HG03045 (cell line): Measurements from ENCODE around the gene EFS.

Experiments used
- ATAC-seq: cut with Tn5 transposase; IDR thresholded peaks from one replicate; pipeline ENCODE4 v1.9.1; 2021; ENCODE audit warnings: mild to moderate bottlenecking, moderate library complexity; ENCODE audit not compliant: unreplicated experiment

The EFS gene, protein sequence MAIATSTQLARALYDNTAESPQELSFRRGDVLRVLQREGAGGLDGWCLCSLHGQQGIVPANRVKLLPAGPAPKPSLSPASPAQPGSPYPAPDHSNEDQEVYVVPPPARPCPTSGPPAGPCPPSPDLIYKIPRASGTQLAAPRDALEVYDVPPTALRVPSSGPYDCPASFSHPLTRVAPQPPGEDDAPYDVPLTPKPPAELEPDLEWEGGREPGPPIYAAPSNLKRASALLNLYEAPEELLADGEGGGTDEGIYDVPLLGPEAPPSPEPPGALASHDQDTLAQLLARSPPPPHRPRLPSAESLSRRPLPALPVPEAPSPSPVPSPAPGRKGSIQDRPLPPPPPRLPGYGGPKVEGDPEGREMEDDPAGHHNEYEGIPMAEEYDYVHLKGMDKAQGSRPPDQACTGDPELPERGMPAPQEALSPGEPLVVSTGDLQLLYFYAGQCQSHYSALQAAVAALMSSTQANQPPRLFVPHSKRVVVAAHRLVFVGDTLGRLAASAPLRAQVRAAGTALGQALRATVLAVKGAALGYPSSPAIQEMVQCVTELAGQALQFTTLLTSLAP

DNA sequence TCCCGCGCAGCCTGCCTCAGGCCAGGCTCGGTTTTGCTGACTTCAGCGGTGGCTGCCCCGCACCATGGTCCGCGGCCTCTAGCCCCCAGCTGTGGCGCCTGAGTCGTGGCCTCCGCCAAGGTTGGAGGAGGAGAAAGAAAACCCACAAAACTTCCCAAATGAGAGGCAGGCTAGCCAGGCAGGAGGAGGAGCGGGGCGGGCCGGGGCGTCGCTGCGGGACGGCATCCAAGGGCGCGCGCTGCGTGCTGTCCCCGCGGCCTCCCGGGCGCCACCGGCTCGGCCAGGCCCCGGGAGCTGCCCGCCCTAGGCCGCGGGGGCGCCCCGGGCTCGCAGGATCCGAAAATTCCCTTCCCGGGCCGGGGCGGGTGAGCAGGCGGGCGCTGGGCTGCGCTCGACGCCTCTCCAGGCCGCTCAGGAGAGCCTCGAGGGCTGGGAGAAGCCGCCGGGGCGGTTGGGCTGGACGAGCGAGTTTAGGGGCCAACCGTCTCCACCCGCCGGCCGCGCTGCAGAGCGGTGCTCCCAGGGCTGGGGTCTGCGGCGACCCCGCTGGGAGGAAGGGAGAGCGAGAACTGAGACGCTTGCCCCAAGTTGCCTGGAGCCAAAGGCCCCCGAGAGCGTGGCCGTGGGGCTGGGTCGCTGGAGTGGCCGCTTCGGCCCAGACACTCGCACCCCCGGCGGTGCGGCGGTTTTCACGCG lies at the start of gene EFS:
Gene EFS (minus strand): TSS at position 137 of the 696 bp plus-strand sequence. CDS start 147 bp downstream, outside the sequence.
- no peak for ATAC-seq

DNA sequence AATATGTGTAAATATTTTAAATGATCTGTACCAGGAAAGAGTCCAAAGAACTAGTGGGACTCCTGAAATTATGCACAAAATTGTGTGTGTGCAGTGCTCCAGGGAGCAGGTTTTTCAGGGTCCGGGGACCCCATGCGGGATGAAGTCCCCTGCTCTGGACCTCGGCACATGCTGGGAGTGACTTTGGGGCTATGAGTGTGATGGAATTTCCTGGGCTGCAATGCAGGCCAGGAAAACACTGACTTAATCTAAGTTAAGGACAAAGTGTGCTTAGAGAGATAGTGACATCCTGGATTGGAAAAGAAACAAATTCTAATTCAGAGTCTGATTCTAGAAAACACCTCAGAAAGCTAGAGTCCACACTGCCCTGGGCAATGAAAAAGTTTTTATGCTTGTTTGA lies 49.3 kb upstream of the EFS start:
- no peak for ATAC-seq

DNA sequence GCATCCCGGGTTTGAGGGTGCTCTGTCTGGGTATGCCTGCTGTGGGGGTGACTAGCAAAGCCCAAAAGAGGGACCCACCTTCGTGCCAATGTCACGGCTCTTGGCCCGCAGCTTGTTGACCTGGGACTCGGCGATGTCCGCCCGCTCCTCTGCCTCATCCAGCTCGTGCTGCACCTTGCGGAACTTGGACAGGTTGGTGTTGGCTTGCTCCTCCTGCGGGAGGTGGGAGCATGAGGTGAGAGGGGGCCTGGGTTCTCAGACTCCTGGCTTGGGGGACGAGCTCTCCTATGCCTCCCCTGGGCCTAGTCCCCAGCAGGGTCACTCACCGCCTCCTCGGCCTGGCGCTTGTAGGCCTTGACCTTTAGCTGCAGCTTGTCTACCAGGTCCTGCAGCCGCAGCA lies 48.7 kb upstream of the EFS start:
- ATAC-seq = no peak

DNA sequence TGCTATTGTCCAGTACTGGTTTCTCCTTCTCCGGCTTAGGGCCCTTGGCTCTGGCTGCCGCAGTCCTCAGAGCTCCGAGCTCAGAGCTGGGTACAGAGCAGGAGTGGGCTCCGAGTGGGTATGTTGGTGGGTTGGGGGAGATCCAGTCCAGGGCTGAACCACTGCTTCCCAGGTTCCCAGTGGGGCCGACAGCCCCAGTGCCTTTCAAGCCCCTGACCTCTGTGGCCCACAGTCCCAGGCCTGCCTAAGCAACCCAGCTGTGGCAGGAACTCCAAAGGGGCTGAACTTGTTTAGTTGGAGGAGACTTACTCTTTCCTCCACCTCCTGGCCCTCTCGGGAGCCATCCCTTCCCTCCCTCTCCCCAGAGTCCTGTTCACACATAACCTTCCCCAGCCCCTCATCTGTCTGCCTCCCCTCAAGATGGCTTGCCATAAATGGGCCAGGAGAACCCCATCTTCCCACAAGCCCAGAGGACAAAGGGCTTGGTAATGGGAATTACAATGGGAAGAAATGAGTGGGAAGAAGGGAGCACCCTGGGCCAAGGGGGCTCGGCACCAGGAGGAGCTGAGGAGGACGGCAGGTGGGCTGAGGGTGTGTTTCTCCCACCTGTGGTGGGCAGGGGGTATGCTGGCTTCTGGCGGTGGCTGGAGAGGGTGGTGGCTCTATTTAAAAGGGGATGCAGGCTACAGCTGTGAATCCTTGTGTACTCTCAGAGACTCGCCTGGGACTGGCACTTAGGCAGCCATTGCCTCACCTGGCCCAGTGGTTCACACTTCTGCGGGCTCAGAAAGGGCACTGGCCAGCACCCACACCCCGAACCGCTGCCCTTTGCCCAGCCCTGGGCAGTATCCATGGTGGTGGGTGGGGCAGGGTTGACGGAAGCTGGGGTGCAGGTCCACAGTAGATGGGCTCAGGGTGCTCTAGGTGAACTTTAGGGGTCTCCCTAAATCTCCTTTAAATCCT lies 46.9 kb upstream of the EFS start:
- no peak for ATAC-seq

DNA sequence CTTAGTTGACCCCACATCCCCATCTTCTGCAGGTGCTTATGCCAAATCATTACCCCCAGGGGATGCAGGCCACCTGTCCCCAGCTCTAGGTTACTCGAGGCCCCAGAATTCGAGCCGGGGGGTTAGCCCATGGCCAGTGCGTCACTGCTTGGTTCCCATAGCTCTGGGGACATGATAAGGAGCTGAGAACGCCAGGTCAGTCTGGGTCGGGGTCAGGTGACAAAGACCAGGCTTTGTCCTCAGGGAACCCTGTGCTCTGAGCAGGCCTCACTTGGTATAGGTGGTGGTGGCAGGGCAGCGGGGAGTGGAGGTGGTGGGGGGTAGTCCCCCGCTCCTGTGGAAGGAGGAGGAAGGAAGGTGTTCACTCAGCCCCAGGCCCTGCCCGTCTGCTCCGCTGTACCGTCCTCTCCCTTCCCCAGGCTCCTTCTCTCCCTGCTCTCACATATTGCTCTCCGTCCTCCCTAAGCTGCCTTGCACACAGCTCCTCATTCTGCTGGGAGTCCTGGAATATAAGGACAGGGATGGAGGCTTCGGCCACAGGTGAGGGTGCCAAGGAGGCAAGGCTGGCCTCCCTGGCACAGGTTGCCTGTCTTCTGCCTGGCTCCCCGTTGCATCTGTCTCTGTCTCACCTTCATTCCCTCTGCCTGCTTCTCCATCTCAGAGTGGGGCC lies 45.1 kb upstream of the EFS start:
- no peak for ATAC-seq

DNA sequence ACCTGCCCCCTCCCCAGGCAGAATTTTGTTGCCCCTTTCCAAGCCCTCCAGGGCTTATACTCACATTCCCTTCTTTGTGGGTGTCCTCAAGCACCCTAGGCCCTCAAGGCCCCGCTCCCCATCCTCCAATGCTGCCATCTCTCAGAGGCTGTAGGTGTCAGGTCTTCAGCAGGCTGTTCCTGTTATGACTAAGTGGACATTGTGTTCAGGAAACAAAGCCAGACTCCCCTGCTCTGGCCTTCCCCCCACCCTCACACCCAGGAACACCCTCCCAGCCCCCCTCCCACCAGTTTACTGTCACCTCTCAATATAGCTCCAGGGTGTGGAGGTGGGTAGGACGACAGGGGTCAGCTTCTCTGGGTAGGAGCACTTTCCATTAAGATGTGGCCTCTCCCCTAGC lies 44.5 kb upstream of the EFS start:
- ATAC-seq = no peak

DNA sequence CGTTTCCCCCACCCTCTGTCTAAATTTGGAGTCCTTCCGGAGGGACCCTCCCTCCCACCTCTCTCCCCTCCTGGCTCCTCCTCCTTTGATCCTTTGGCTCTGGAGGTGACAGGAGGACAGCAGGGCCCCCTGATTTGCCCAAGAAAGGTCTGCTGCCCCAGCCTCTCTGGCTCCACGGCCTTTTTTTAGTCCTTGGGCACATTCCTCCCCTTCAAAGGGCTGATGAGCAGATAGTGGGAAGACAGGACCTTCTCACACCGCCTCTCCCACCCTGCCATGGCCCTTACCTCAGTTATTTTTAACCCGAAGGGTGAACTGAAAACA lies 43.3 kb upstream of the EFS start:
- ATAC-seq = no peak

DNA sequence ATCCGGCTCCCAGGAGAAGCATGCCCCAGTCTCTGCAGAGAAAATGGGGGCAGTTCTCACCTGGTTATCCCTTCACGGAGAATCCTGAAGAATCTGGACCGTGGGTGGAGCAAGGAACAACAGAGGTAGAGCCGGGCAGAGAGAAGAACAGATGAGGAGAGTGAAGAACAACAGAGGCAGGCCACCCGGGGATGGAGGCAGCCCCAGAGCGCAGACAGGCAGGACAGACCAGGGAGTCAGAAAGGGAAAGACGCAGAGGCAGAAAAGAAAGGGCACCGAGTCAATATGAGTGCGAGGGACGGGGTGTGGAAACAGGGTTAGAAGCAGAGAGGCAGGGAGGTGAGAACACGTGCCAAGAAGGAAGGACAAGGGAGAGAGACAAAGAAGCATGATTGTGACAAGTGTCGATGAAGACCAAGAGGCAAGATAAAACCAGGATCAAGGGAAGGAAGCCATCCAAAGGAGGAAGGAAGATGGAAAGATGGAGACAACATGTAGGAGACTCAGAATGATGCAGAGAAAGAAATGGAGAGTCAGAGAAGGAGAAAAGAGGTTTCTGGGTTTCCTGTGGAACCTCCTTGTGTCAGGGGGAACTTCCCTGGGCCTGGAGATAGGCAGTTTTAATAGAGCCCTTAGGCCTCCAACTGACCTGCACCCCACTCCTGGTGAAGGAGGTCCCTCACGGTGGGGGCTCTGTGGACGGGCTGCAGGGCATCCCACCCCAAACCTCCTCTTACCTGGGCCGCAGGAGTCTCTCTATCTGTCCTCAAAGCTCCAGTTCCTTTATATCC lies 42.7 kb upstream of the EFS start, which contains the start of gene MYH6:
Gene MYH6 (minus strand): TSS at position 758 of the 791 bp plus-strand sequence. CDS start 1,050 bp downstream, outside the sequence.
- no peak for ATAC-seq

DNA sequence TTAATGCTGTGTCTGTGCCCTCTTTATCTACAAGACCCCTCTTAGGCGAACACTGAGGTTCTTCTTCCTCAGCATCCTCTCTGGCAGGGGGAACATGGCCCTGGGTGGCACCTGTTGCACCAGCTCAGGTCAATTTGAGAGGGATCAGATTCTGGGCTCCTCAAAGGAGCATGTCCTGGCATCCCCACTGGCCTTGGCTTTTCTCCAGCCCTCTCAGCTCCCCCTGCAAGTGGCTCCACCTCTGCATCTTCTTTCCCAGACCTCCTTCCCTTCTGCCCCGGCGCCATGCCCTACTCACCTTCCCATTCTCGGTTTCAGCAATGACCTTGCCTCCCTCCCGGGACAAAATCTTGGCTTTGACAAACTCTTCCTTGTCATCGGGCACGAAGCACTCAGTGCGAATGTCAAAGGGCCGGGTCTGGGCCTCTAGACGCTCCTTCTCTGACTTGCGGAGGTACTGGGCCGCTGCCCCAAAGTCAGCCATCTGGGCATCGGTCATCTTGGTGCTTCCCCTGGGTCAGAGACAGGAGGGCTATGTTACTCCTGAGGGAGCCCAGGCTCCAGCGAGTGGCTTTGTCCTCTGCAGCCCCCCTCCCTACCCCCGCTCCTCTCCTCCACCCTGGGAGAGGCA lies 41.9 kb upstream of the EFS start:
- ATAC-seq = no peak

DNA sequence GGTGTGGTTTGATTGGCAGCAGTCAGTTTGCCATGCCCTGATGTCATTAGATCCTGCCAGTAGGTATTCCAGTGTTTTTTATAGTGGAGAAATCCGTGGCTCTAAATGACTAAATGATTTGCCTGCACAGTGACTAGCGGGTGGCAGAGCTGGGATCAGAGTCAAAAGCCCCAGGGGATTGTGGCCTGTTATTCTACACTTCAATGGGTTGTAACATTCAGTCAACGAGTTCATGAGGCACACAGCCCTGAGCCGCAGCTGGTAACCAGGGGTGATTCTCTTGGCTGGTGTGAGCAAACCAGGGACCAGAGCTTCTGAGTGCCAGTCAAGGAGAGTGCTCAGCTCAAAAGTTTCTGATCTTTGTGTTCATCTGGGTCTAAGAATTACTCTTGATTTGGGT lies 41.3 kb upstream of the EFS start:
- no peak for ATAC-seq

DNA sequence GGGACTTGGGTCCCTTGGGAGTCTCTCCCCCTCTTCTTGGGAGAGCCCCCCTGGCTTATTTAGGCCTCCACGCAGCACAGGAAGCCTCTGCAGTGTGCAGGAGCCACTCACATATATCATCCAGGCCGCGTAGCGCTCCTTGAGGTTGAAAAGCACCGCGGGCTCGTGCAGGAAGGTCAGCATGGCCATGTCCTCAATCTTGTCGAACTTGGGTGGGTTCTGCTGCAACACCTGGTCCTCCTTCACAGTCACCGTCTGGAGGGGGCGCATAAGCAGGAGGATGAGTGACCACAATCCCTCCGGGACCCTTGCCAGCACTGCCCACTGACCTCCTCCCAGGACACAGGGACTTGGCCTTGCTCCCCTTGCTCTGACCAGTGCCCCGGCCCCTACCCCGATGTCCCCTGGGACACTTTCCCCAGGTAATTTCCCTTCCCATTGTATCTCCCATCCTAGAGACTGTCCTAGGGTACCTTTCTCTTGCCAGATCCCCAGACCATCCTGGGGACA lies 40.6 kb upstream of the EFS start:
- no peak for ATAC-seq

DNA sequence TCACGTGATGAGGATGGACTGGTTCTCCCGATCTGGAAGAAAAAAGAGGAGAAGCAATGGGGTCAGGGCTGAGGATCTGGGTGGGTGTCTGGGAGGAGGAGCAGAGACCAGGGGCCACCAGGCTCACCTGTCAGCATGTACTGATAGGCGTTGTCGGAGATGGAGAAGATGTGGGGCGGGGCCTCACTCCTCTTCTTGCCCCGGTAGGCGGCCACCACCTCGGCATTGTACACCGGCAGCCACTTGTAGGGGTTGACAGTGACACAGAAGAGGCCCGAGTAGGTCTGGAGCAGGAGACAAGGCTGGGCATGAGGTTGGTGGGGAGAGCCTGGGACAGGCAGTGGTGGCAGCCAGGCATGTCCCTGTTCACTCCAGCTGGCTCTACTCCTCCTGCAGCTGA lies 40.1 kb upstream of the EFS start:
- ATAC-seq = no peak

DNA sequence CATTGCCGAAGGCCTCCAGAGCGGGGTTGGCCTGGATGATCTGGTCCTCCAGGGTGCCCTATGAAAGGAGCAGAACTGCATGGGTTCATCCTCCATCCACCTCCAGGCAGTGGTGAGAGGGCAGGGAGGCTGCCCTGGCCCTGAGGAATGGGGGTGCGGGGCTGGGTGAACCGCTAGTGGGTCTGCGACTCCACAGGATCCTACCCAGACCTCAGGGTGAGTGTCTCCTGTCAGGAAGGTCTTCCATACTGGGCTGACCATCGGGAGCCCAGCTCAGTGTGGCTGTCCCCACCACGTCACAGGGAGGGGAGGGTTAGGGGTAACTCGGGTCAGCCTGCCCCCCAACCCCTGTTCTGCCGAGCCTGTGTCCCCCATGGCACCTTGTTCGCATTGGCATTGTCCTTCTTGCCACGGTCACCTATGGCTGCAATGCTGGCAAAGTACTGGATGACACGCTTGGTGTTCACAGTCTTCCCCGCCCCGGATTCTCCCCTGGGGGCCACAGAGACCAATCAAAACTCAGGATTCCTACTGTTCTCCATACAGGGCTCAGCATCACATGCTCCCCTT lies 39.4 kb upstream of the EFS start:
- ATAC-seq = no peak

DNA sequence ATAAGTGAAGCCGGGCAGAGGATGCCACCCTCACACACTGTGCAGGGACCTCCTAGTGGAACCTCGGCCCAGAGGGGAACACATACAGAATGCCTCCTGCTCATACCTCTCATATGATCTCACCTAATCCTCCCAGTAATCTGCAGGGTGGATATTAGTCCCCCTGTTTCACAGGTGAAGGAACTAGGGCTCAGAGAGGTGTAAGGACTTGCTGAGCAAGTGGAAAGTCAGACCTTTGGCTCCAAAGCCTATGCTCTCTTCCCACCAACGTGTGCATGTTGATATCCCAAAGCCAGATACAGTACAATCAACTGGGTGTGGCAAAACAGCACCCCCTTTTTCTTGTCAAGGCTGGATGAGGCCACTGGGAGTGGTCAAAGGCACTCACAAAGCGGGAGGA lies 38.9 kb upstream of the EFS start:
- ATAC-seq = no peak

DNA sequence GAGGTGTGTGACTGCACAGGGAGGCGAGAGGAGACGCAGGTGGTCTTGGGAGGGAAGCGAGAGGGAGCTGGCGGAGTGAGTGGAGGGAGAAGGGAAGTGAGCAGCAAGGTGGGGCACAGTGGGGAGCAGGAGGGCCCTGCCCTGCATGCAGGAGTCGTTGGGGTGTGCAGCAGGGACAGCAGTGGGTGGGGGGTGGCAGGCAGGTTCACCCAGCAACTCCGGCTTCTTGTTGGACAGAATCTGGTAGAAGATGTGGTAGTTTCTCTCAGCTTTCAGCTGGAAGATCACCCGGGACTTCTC lies 38.1 kb upstream of the EFS start:
- no peak for ATAC-seq

DNA sequence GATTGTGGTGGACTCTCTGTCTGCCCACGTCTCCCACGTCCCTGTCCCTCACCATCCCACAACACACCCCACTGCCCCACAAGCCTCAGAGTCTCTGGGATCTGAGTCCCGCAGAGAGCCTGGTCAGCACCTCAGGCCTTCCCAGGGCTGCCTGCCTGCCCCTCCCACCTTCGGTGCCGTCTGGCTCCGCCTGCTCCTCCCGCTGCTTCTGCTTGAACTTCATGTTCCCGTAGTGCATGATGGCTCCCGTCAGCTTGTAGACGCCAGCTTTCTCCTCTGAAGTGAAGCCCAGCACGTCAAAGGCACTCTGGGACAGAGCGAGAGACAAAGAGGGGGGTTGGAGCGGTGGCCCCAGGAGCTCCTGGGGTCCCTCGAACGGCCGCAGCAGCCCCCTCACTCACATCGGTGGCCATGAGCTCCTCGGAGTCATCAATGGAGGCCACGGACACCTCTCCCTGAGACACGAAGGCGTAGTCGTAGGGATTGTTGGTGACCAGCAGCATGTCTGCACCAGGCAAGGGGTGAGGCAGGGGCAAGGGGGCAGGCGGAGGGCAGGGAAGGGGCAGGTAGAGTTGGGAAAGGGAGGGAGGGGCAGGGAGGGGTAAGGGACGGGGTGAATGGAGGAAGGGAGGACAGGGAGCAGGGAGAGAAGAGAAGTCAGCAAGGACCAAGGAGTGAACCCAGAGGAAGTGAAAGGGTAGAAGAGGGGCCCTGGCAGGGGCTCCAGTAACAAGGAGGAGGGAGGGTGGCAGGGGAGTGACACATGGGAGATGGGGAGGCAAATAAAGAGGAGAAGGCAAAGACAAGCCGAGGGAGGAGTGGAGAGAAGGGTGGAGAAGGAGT lies 37.5 kb upstream of the EFS start:
- ATAC-seq = no peak

DNA sequence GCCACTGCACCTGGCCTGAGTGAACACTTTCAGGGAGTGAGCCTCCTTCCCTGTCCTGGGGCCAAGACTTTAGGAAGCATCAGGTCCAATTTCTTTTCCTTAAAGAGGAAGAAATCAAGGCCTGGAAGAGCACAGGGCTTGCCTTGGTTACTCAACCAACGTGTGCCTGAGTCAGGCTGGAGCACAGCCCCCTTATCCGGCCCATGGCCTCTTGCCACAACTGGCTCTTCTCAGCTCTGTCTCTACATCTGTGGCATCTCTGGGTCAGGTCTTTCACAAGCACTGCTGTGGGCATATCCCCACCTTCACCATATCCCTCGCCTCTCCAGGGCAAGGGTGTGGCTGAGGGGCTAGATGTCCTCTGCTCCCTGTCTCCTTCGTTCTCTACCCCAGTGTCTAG lies 36.3 kb upstream of the EFS start:
- no peak for ATAC-seq
